Activated naive CD8-positive, alpha-beta T cell treated with anti-CD3 and anti-CD28 coated beads, Interleukin-2, amount 50 U/mL, for 16 hours (primary cell): ENCODE results near the gene CFL2.
"Not testable (repeated sequence)": the region's sequence is repeated elsewhere in the genome, so short reads cannot be mapped to it uniquely, and the experiment has no call there.

Experiments
- DNase-seq: peaks from one replicate; pipeline ENCODE4 v3.0.0-alpha.2; 2020; ENCODE audit warnings: low read depth, low spot score

CFL2 gene

GRCh38 chr14:34711796-34712712 is 2.3 kb downstream of the CFL2 start:
- no peak for DNase-seq

- DNase-seq, result no peak
Observed at GRCh38 chr14:34711169-34711568, 3.2 kb downstream of the CFL2 start.

GRCh38 chr14:34710744-34711143 is 3.6 kb downstream of the CFL2 start:
- DNase-seq, result no peak

GRCh38 chr14:34710006-34710405 is 4.4 kb downstream of the CFL2 start:
- no peak for DNase-seq

GRCh38 chr14:34707722-34708121 is 6.7 kb downstream of the CFL2 start:
- no peak for DNase-seq

GRCh38 chr14:34701808-34702207 is 12.6 kb downstream of the CFL2 start:
- no peak for DNase-seq

- DNase-seq, result no peak
Observed at GRCh38 chr14:34700622-34701130, 13.7 kb downstream of the CFL2 start.

- no peak for DNase-seq
Observed at GRCh38 chr14:34699873-34700621, 14.3 kb downstream of the CFL2 start.

GRCh38 chr14:34694216-34694615 is 20.2 kb downstream of the CFL2 start:
- not testable (repeated sequence) for DNase-seq

GRCh38 chr14:34693228-34693939 is 21.0 kb downstream of the CFL2 start:
- no peak for DNase-seq

- DNase-seq, result no peak
Observed at GRCh38 chr14:34692898-34693227, 21.5 kb downstream of the CFL2 start.

- DNase-seq, result no peak
Observed at GRCh38 chr14:34692348-34692747, 22.0 kb downstream of the CFL2 start.

- no peak for DNase-seq
Observed at GRCh38 chr14:34691206-34691605, 23.2 kb downstream of the CFL2 start.

- DNase-seq, result no peak
Observed at GRCh38 chr14:34688470-34689206, 25.8 kb downstream of the CFL2 start.

GRCh38 chr14:34685819-34686428 is 28.5 kb downstream of the CFL2 start:
- DNase-seq, result no peak

GRCh38 chr14:34684578-34684977 is 29.8 kb downstream of the CFL2 start:
- DNase-seq, result no peak

GRCh38 chr14:34682787-34683321 is 31.5 kb downstream of the CFL2 start:
- no peak for DNase-seq

GRCh38 chr14:34680806-34681479 is 33.5 kb downstream of the CFL2 start:
- DNase-seq, result no peak

GRCh38 chr14:34678735-34679134 is 35.7 kb downstream of the CFL2 start:
- no peak for DNase-seq

GRCh38 chr14:34678306-34678705 is 36.1 kb downstream of the CFL2 start:
- DNase-seq, result no peak
